Uterus (tissue), 2 donors: ENCODE data around the gene QKI.

Experiments
- POLR2A ChIP-seq, 2 donors: fragments of 450-650 bp; IDR thresholded peaks; one replicate each; pipeline ENCODE4 v1.6.1; 2016; ENCODE audit warnings: antibody characterized with exemption in 2 of 2, mild to moderate bottlenecking in 1 of 2, moderate library complexity in 1 of 2
- TF ChIP-seq, protein P1 (sequence below), 4 experiments: fragments of 200-600 bp in 2 of 4; fragments of 450-650 bp in 2 of 4; sonication (generic) in 2 of 4; IDR thresholded peaks; one replicate each; pipeline ENCODE4 v1.5.1; 2016 to 2019; ENCODE audit warnings: antibody characterized with exemption in 4 of 4, mild to moderate bottlenecking in 2 of 4, moderate library complexity in 1 of 4

DNA sequence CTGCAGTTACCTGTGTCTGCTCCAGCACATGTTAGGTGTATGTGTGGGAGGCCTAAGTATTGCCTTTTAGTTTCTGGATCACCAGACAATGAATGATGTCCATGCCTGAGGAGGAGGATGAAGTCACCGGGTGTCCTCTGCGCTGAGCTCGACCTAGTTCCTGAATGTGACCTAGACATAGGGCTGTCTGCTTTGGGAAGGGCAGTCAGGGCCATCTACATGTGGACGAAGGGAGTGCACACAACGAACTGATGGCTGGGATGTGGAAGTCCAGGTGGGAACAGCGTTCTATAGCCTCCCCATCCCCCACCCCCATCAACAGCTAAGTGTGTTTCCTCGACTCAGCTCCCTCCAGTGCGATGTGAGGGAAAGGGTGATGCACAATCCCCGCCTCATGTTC, 186.3 kb downstream of the QKI start:
- TF ChIP-seq, protein P1, sequence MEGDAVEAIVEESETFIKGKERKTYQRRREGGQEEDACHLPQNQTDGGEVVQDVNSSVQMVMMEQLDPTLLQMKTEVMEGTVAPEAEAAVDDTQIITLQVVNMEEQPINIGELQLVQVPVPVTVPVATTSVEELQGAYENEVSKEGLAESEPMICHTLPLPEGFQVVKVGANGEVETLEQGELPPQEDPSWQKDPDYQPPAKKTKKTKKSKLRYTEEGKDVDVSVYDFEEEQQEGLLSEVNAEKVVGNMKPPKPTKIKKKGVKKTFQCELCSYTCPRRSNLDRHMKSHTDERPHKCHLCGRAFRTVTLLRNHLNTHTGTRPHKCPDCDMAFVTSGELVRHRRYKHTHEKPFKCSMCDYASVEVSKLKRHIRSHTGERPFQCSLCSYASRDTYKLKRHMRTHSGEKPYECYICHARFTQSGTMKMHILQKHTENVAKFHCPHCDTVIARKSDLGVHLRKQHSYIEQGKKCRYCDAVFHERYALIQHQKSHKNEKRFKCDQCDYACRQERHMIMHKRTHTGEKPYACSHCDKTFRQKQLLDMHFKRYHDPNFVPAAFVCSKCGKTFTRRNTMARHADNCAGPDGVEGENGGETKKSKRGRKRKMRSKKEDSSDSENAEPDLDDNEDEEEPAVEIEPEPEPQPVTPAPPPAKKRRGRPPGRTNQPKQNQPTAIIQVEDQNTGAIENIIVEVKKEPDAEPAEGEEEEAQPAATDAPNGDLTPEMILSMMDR (IDR thresholded peaks at IDR 0.05) = no peak
- TF ChIP-seq POLR2A (IDR thresholded peaks at IDR 0.05) = no peak
